HEK293 (cell line): ENCODE data around the gene QPCTL.

Experiments
- BCL11B ChIP-seq: fragments of 450-650 bp; formaldehyde crosslinking; IDR thresholded peaks from 2 replicates; pipeline ENCODE4 v1.5.1; 2016; ENCODE audit warnings: low read depth, missing biosample characterization, missing genetic modification characterization
- ELK4 ChIP-seq: IDR thresholded peaks from 2 replicates; pipeline ENCODE4 v1.6.1; 2011; ENCODE audit warnings: mild to moderate bottlenecking, low read depth, low read length, borderline replicate concordance
- GLIS2 ChIP-seq: fragments of 450-650 bp; formaldehyde crosslinking; IDR thresholded peaks from 2 replicates; pipeline ENCODE4 v1.5.1; 2016; ENCODE audit warnings: missing biosample characterization, missing genetic modification characterization
- HOXA7 ChIP-seq: sonication (generic); formaldehyde crosslinking; IDR thresholded peaks from 2 replicates; pipeline ENCODE4 v1.8.1; 2022; ENCODE audit warnings: missing genetic modification reagents, borderline replicate concordance
- HOXC10 ChIP-seq: sonication (generic); formaldehyde crosslinking; IDR thresholded peaks from 2 replicates; pipeline ENCODE4 v1.8.1; 2023; ENCODE audit warnings: mild to moderate bottlenecking, missing genetic modification reagents
- KLF1 ChIP-seq: fragments of 450-650 bp; formaldehyde crosslinking; IDR thresholded peaks from 2 replicates; pipeline ENCODE4 v1.5.1; 2016; ENCODE audit warnings: missing biosample characterization, missing genetic modification characterization
- KLF17 ChIP-seq: fragments of 450-650 bp; formaldehyde crosslinking; IDR thresholded peaks from 2 replicates; pipeline ENCODE4 v1.5.1; 2016; ENCODE audit warnings: missing biosample characterization, missing genetic modification characterization
- MEIS1 ChIP-seq: sonication (generic); formaldehyde crosslinking; IDR thresholded peaks from 2 replicates; pipeline ENCODE4 v1.8.1; 2022; ENCODE audit warnings: missing genetic modification reagents, mild to moderate bottlenecking, borderline replicate concordance
- OVOL3 ChIP-seq: fragments of 450-650 bp; formaldehyde crosslinking; IDR thresholded peaks from 2 replicates; pipeline ENCODE4 v1.5.1; 2016; ENCODE audit warnings: missing biosample characterization, missing genetic modification characterization
- PRDM1 ChIP-seq: fragments of 450-650 bp; formaldehyde crosslinking; IDR thresholded peaks from 2 replicates; pipeline ENCODE4; 2016; ENCODE audit warnings: missing biosample characterization, missing genetic modification characterization
- PRDM10 ChIP-seq: fragments of 450-650 bp; formaldehyde crosslinking; IDR thresholded peaks from 2 replicates; pipeline ENCODE4 v1.5.1; 2016; ENCODE audit warnings: missing biosample characterization, missing genetic modification characterization
- RBAK ChIP-seq: fragments of 450-650 bp; formaldehyde crosslinking; IDR thresholded peaks from 2 replicates; pipeline ENCODE4 v1.5.1; 2016; ENCODE audit warnings: missing biosample characterization, missing genetic modification characterization
- REST ChIP-seq: fragments of 450-650 bp; formaldehyde crosslinking; IDR thresholded peaks from 2 replicates; pipeline ENCODE4 v1.5.1; 2016; ENCODE audit warnings: missing biosample characterization, missing genetic modification characterization
- SETDB1 ChIP-seq: IDR thresholded peaks from one replicate; pipeline ENCODE4 v1.6.1; 2017; ENCODE audit warnings: mild to moderate bottlenecking, low read length, moderate library complexity, mixed read lengths; ENCODE audit not compliant: insufficient read length
- YY2 ChIP-seq: fragments of 450-650 bp; formaldehyde crosslinking; IDR thresholded peaks from 2 replicates; pipeline ENCODE4 v1.5.1; 2016; ENCODE audit warnings: missing biosample characterization, missing genetic modification characterization
- ZBTB20 ChIP-seq: fragments of 450-650 bp; formaldehyde crosslinking; IDR thresholded peaks from 2 replicates; pipeline ENCODE4 v1.5.1; 2016; ENCODE audit warnings: missing biosample characterization, missing genetic modification characterization
- ZEB2 ChIP-seq: fragments of 450-650 bp; formaldehyde crosslinking; IDR thresholded peaks from 2 replicates; pipeline ENCODE4 v1.5.1; 2016; ENCODE audit warnings: missing biosample characterization, missing genetic modification characterization
- ZFP69B ChIP-seq: fragments of 450-650 bp; formaldehyde crosslinking; IDR thresholded peaks from 2 replicates; pipeline ENCODE4 v1.5.1; 2016; ENCODE audit warnings: missing biosample characterization, missing genetic modification characterization
- ZNF132 ChIP-seq: fragments of 450-650 bp; formaldehyde crosslinking; IDR thresholded peaks from 2 replicates; pipeline ENCODE4 v1.5.1; 2017; ENCODE audit warnings: missing biosample characterization, missing genetic modification characterization, borderline replicate concordance
- ZNF138 ChIP-seq: fragments of 450-650 bp; formaldehyde crosslinking; IDR thresholded peaks from 2 replicates; pipeline ENCODE4 v1.5.1; 2016; ENCODE audit warnings: missing biosample characterization, missing genetic modification characterization, borderline replicate concordance
- ZNF280C ChIP-seq: fragments of 450-650 bp; formaldehyde crosslinking; IDR thresholded peaks from 2 replicates; pipeline ENCODE4 v1.5.1; 2016; ENCODE audit warnings: missing biosample characterization, missing genetic modification characterization
- ZNF521 ChIP-seq: fragments of 450-650 bp; formaldehyde crosslinking; IDR thresholded peaks from 2 replicates; pipeline ENCODE4 v1.5.1; 2017; ENCODE audit warnings: missing biosample characterization, mild to moderate bottlenecking, missing genetic modification characterization
- ZNF530 ChIP-seq: fragments of 450-650 bp; formaldehyde crosslinking; IDR thresholded peaks from 2 replicates; pipeline ENCODE4 v1.5.1; 2016; ENCODE audit warnings: low read depth, missing biosample characterization, missing genetic modification characterization
- ZNF621 ChIP-seq: fragments of 450-650 bp; formaldehyde crosslinking; IDR thresholded peaks from 2 replicates; pipeline ENCODE4 v1.5.1; 2017; ENCODE audit warnings: missing biosample characterization, missing genetic modification characterization
- ZNF623 ChIP-seq: fragments of 450-650 bp; formaldehyde crosslinking; IDR thresholded peaks from 2 replicates; pipeline ENCODE4 v1.5.1; 2016; ENCODE audit warnings: missing biosample characterization, missing genetic modification characterization
- ZNF792 ChIP-seq: fragments of 450-650 bp; formaldehyde crosslinking; IDR thresholded peaks from 2 replicates; pipeline ENCODE4 v1.5.1; 2016; ENCODE audit warnings: missing biosample characterization, missing genetic modification characterization
- ZSCAN30 ChIP-seq: fragments of 450-650 bp; IDR thresholded peaks from 2 replicates; pipeline ENCODE4 v1.5.1; 2018; ENCODE audit warnings: missing biosample characterization, mild to moderate bottlenecking, missing genetic modification characterization, moderate library complexity
- ZSCAN4 ChIP-seq: fragments of 450-650 bp; formaldehyde crosslinking; IDR thresholded peaks from 2 replicates; pipeline ENCODE4 v1.5.1; 2017; ENCODE audit warnings: missing biosample characterization, missing genetic modification characterization

QPCTL gene

GRCh38 chr19:45681391-45682015, 11.0 kb upstream of the QPCTL start (continued):
- no peak; the same call in 1 of the 2 replicates for TF ChIP-seq REST (tag by site-specific recombination)
- TF ChIP-seq ZSCAN30 (tag by site-specific recombination): peak; percentile 93
- TF ChIP-seq YY2 (tag by site-specific recombination): no peak
- TF ChIP-seq GLIS2 (tag by site-specific recombination): 0 out of 2 replicates have a peak, but pooled peaks have one; percentile 21
- TF ChIP-seq ELK4: no peak
- TF ChIP-seq MEIS1 (CRISPR knock-in tag): no peak
- no peak for TF ChIP-seq KLF17 (tag by site-specific recombination)
- no peak for TF ChIP-seq ZNF792
- TF ChIP-seq ZSCAN4 (tag by site-specific recombination): no peak
- TF ChIP-seq RBAK: no peak
- peak; percentile 80 for TF ChIP-seq ZBTB20 (tag by site-specific recombination)
- no peak for TF ChIP-seq ZNF530 (tag by site-specific recombination)
- TF ChIP-seq ZFP69B (tag by site-specific recombination): 0 out of 2 replicates have a peak, but pooled peaks have one; percentile 21
- no peak for TF ChIP-seq ZNF521 (tag by site-specific recombination)
- no peak for TF ChIP-seq SETDB1
- no peak for TF ChIP-seq ZNF132
- peak; percentile 64 for TF ChIP-seq BCL11B
- TF ChIP-seq ZNF623 (tag by site-specific recombination): no peak
- TF ChIP-seq PRDM10 (tag by site-specific recombination): peak; percentile 44; the same call in 1 of the 2 replicates
- TF ChIP-seq OVOL3 (tag by site-specific recombination): no peak
- no peak for TF ChIP-seq ZNF621 (tag by site-specific recombination)
- TF ChIP-seq HOXA7 (CRISPR knock-in tag): no peak
- no peak for TF ChIP-seq ZNF280C (tag by site-specific recombination)
- peak; percentile 50; the same call in 1 of the 2 replicates for TF ChIP-seq KLF1
- no peak for TF ChIP-seq ZNF138
- TF ChIP-seq PRDM1 (tag by site-specific recombination): no peak
- no peak for TF ChIP-seq HOXC10 (CRISPR knock-in tag)
- TF ChIP-seq ZEB2 (tag by site-specific recombination): peak; percentile 68
